ENCODE results near the gene THAP8.
"Not testable (repeated sequence)": the region's sequence is repeated elsewhere in the genome, so short reads cannot be mapped to it uniquely, and the experiment has no call there.

The THAP8 gene

DNA sequence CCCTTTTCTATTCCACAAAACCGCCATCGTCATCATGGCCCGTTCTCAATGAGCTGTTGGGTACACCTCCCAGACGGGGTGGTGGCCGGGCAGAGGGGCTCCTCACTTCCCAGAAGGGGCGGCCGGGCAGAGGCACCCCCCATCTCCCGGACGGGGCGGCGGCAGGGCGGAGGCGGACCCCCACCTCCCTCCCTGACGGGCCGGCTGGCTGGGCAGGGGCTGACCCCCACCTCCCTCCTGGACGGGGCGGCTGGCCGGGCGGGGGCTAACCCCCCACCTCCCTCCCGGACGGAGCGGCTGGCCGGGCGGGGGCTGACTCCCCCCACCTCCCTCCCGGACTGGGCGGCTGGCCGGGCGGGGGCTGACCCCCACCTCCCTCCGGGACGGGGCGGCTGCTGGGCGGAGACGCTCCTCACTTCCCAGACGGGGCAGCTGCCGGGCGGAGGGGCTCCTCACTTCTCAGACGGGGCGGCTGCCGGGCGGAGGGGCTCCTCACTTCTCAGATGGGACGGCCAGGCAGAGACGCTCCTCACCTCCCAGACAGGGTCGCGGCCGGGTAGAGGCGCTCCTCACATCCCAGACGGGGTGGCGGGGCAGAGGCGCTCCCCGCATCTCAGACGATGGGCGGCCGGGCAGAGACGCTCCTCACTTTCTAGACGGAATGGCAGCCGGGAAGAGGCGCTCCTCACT lies 14.9 kb upstream of the THAP8 start:
- not testable (repeated sequence) for DNase-seq (ENCODE audit: low read depth)

DNA sequence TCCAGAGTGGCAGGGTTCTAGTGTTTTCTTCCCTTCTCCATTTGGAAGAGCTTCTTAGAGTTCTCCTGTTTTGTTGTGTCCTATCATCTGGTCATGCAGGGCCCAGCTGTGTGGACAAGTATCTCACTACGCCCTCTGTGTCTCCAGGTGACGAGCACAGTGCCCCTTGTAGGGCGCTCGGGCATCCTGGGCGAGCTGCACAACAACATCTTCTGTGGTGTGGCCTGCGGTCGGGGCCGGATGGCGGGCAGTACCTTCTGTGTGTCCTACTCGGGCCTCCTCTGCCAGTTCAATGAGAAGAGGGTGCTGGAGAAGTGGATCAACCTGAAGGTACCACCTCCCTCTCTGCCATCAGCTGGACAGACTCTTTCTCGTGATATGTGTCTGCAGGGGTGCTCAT lies 13.6 kb upstream of the THAP8 start:
- DNase-seq (ENCODE audit: low read depth), result no peak

DNA sequence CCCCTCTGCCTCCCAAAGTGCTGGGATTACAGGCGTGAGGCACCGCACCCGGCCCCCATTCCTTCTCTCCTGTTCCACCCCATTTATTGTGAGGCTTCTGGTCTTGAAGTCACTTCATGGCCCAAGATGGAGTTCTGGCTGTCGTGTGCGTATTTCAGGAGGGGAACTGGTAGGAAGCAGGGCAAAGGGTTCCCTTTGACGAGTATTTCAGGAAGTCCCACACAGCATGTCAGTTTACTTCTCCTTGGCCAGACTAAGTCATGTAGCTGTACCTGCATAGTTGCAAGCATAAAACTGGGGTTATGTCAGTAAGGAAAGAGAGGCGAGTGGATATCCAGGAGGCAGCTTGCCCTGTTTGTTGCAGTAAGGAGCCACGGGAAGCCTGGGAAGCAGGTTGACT lies 10.7 kb upstream of the THAP8 start:
- DNase-seq (ENCODE audit: low read depth), result no peak

DNA sequence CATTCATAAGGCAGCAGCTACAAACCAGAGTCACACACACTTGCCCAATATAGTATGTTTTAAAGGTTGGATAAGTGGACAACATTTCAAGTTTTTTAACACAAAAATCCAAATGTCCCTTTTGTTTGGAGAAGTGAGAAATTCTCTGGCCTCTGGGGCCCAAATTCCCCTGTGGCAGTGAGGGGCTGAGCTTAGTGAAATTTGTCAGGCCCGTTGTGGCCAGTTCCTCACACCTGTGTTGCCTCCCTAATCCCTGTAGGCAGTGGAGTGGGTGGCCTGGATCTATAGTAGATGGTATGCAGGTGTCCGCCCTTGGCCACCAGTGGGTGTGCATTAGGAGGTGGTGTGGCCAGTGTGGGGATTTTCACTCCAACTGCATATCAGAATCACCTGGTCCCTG lies 7.3 kb upstream of the THAP8 start:
- no peak for DNase-seq (ENCODE audit: low read depth)

DNA sequence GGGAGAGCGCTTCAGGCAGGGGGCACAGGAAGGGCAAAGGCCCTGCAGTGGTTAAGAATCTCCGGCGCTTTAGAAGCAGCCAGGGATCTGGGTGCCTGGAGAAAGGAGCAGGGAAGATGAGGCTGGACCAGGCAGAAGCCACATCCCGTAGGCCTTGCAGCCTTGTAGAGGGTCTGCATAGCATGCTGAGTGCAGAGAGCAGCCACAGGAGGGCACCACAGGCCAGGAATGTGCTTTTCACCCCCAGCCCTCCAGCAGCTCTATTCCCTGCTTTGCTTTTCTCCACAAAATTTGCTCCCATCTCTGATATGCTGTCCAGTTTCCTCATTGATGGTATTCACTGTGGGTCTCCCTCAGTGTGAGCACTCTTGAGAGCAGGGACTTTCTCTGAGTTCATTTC lies 6.3 kb upstream of the THAP8 start:
- no peak for DNase-seq (ENCODE audit: low read depth)

DNA sequence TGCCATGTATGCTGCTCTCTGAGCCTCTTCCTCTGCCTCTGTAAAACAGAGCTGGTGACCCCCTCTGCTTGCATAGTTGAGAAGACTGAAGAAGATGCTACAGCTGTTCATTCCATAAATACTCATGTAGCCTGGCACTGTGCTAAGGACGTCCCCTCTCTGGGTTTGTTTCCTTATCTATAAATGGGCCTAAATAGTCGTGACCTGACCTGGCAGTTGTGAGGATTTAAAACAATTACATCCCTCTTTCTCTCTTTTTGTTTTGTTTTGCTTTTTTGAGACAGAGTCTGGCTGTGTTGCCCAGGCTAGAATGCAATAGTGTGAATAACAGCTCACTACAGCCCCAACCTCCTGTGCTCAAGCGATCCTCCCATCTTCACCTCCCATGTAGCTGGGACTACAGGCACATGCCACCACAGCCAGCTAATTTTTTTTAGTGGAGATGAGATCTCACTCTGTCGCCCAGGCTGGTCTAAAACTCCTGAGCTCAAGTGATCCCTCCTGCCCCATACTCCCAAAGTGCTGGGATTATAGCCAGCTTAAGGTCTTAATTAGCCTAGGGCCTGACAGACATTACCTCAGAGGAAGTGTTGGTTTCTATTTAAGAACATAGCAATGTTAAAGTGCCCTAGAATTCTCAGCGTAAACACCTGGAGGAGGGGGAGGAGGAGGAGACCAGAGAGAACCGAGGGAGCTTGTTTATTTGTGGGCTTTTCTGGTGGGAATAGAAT lies 5.3 kb upstream of the THAP8 start:
- DNase-seq (ENCODE audit: low read depth), result no peak

DNA sequence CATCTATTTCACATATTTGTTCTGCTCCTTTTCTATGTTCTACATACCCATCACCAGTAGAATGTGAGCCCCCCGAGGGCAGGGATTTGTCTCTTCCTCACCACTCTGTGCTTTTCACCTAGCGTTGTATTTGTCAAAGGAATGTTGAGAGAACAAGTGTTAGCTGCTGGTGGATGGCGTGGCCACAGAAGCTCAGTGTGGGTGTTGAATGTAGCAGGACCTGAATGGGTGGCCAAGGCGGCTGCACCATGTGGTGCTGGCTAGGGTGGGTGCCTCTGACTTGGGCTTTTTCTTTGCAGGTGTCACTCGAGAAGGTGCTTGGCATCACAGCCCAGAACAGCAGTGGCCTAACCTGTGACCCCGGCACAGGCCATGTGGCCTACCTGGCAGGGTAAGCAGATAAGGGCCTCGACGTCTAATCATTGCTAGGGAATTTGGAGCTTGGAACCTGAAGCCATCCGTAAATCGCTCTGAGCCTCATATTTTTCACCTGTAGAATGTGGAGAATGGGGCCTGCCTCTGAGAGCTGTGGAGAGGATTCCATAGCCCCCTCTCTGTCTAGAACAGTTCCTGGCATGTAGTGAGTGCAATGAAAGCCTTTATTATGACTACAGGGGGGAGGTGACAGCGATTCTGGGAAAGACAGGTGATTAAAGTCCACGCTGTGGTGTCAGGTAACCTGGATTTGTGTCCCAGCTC lies 4.5 kb upstream of the THAP8 start:
- no peak for DNase-seq (ENCODE audit: low read depth)

DNA sequence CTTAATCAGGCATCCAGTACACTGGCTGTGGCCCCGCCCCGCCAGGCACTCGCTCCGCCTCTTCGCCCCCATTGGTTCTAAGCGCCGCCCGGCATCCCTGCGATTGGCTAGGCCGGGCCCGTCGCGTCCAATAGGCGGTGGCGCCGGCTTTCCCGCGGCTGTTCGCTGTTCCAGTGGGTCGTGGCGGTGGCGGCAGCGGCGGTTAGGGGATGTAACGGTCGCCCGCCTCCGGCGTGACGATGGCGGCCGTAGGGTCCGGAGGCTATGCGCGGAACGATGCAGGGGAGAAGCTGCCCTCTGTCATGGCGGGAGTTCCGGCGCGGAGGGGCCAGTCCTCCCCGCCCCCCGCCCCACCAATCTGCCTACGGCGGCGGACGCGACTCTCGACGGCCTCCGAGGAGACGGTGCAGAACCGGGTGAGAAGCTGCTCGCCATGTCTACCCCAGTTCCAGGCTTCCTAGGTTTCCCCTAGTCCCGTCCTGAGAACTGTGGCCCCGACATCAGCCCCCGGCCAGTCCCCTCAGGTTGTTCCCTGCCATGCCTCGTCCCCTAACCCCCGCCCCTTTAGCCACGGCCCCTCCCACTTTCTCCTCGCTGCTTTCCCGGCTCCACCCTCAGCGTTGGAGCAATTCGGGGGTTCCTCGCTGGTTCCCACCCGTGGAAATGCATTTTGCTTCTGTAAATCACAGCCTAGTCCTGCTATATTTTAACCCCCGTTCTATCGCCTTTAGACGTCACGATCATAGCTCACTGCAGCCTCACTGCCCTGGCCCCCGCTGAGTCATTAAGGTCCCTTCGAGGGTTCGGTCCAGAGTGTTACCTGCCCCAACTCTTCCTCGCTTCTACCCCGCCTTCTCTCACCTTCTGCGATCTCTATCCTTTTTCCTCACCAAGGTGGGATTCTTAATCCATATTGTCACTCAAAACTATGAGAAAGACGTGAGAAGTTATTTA lies 925 bp upstream of the THAP8 start, which contains the start of gene WDR62:
WDR62 (plus strand) TSS at position 165 of the 954 bp plus-strand sequence; CDS start at position 240, 75 bp downstream.
- DNase-seq (ENCODE audit: low read depth), result peak; percentile 72

DNA sequence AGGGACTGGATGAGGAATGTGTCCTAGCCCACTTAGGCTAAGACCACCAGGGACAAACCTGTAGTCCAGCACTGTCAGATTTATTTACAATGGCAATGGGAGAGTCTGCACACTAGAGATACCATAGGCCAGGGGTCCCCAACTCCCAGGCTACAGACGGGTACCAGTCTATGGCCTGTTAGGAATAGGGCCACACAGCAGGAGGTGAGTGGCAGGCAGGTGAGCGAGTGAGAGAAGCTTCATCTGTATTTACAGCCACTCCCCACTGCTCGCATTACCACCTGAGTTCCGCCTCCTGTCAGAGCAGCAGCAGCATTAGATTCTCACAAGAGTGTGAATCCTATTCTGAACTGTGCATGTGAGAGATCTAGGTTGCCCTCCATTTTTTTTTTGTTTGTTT lies 2.4 kb downstream of the THAP8 start:
- DNase-seq (ENCODE audit: low read depth), result no peak

DNA sequence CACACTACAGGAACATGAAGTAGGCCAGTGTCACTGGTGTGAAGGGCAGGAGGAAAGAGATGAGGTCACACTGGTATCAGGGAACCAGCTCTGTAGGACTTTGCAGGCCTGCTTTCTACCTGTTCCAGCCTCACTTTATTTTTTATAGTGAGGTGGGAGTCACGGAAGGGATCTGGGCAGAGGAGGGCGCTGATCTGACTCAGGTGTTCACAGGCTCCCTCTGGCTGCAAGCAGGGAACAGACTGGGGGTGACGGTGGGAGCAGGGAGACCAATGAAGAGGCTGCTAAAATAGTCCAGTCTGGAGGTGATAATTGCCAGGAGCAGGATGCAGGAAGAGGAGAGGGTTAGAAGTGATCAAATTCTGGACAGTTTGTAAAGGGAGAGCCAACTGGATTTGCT lies 2.8 kb downstream of the THAP8 start:
- no peak for DNase-seq (ENCODE audit: low read depth)

DNA sequence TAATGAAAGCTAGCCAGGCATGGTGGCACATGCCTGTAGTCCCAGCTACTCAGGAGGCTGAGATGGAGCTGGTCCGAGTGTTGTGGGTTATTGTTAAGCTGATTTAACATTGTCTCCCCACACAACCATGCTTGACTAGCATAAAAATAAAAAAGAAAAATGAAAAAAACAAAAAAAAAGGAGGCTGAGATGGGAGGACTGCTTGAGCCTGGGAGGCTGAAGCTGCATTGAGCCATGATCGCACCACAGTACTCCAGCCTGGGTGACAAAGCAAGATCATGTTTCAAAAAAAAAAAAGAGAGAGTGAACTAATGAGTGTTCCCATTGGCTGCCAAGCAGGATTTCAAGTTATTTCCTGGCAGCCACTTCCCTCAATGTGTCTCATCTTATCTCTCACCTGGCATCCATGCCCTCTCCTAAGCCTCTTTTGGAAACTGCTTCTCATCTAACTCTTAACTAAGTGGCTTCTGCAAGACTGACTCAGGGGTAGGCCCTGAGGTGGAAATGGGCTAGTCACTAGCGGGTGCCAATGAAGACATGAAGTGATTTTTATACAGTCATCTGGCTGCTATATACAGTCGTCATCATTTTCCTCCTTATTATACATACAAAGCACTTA lies 4.9 kb downstream of the THAP8 start:
- no peak for DNase-seq (ENCODE audit: low read depth)

DNA sequence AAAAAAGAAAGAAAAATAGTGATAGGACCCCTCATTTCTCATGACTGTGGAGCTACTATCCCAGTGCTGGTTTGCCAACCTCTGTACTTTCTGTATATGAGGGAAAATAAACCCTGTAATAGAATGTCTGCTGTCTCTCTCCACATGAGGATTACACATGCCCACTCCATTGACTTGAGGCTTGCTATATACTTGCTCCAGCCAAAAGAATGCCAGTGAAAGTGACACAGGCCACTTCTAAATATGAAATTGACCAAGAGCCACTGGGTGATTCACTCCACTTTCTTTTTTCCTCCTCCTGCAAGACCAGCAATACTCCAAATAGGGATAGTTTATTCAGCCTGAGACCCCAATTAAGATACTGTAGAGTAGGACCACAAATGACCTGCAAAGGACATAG lies 6.2 kb downstream of the THAP8 start:
- DNase-seq (ENCODE audit: low read depth), result no peak

DNA sequence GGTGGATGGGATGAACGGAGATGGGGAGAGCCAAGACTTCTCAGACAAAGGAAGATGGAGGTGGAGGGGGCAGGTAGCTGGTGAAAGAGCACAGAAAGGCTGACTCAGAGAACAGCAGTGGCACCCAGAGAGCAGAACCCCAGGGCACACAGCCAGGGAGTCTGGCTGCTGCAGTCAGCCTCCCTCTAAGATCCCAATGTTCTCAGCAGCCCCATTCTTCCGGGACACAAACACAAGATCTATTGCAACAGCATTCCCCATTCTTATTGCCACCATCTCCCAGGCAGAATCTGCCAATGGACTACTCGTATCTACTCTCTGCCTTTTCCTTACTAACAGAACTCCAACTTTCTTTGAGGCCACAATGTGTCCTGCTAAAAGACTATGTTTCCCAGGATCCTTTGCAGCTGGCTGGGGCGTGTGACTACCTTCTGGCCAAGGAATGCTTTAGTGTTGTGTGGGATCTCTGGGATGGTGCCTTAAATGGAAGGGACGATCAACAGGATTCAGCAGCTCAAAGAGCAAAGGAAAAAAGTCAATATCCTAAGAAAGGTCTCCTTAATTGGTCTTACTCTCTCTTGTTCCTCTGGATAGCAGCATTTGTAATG lies 7.5 kb downstream of the THAP8 start:
- DNase-seq (ENCODE audit: low read depth), result no peak

DNA sequence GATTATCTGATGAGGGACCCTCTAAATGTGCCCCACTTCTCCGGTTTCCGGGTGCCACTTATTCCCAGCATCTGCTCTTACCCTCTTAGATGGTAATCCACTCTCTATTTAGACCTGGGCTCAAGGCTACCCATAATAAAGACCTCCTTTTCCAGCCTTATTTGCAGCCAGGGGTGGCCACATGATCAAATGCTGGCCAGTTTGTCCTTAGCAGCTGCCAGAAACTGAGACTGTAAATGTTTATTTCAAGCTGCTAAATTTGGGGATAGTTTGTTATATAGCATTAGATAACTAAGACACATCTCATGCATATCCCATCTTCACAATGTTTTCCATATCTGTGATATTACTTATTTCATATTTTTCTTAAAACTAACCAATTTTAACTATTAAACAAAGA lies 10.1 kb downstream of the THAP8 start:
- no peak for DNase-seq (ENCODE audit: low read depth)

DNA sequence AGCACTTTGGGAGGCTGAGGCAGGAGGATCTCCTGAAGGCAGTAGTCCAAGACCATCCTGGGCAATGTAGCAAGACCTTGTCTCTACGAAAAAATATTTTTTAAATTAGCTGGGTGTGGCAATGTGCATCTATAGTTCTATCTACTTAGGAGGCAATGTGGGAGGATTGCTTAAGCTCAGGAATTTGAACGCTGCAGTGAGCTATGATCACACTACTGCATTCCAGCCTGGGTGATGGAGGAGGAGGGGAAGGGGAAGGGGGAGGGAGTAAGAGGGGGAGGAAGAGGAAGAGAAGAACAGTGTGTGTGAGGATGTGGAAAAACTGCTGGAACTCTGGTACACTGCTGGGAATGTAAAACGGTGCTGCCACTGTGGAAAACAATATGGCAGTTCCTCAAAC lies 12.3 kb downstream of the THAP8 start:
- peak; percentile 85 for DNase-seq (ENCODE audit: low read depth)

DNA sequence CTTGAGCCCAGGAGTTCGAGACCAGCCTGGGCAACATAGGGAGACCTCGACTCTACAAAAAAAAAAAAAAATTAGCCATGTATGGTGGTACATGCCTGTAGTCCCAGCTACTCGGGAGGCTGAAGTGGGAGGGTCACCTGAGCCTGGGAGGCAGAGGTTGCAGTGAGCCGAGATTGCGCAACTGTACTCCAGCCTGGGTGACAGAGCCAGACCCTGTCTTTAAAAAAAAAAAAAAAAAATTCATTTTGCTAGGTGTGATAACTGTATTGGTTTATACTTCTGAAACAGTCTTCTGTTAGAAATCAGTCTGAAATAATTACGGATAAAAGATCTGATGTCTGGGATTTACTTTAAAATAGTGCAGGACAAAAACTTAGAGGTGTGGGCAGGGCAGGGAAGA lies 13.0 kb downstream of the THAP8 start:
- not testable (repeated sequence) for DNase-seq (ENCODE audit: low read depth)

DNA sequence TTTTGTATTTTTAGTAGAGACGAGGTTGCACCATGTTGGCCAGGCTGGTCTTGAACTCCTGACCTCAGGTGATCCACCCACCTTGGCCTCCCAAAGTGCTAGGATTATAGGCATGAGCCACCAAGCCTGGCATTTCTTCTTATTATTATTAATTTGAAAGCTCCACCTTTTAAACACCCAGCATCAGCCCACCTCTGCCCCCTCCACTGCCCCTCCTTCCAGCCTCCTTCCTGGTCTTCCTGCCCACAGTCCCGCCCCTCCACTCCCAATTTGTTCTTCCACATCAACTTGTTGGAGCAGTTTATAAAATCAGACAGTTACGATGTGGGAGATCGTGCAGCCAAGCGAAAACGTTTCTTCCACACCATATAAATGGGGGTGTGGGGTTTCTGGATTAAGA lies 13.6 kb downstream of the THAP8 start:
- no peak for DNase-seq (ENCODE audit: low read depth)

DNA sequence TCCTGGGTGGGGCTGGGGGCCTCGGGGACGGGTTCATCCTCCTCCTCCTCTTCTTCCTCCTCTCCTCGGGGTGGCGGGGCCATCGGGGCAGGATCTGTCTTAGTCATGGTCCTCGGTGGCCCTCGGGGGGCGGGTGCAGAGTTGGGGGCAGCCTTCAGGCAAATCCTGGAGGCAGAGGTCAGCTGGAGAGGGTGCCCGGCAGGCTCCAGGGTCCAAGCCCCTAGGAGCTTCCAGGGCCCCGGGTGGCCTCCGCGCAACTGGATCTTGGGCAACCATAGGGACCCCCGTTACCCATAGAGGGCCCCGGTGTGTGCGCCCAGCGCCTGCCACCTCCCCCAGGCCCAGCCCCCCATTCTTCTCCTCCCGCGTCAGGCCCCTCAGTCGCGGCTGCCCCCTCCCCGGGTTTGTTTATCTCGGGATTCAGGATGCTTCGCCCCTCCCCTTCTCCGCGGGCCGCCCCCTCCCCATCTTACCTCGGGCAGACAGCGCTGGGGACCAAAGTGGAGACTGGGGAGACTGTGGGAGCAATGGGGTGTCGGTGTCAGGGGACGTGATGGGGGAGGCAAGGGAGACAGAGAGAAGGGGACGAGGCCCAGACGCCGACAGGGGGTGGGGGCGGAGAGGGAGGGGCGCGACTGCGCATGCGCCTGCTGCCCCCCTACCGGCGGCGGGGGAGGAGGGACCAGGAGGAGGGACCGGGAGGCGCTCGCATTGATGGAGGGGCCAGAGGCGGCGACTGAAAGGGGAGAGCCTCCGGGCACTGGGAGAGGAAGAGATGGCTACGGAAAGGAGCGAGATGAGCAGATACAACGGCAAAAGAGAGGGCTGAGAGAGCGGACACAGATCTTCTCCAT lies 21.6 kb downstream of the THAP8 start, which contains the start of gene CLIP3:
CLIP3 (minus strand) TSS at position 623 of the 854 bp plus-strand sequence; CDS start at position 107, 516 bp downstream.
- DNase-seq (ENCODE audit: low read depth), result no peak

DNA sequence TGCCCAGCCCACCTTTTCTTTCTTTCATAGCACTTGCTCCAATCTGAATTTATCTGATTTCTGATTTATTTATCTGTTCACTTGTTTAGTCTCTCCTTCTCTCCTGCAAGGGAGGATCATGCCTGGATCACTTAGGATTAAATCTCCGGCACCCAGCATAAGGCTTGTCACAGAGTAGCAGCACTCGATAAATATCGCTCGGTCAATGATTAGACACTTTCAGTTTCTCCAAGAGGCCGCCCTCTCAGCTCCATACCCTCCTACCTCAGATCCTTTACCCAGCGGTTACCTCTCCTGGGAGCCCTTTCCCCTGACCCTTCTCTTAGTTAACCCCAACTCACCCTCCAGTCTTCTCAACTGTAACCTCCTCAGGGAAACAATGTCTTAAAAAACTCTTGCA lies 22.8 kb downstream of the THAP8 start:
- no peak for DNase-seq (ENCODE audit: low read depth)

All from HS-27A (cell line).